ENCODE measurements around the gene FDPS.

Gene FDPS

GRCh38 chr1:155319536-155319935 lies 10.9 kb downstream of the FDPS start:
- no peak for DNase-seq (ENCODE audit: low read depth)
- H3K4me3 ChIP-seq (ENCODE audit: low read length) = no peak overlapping the region
- TF ChIP-seq, protein P1, sequence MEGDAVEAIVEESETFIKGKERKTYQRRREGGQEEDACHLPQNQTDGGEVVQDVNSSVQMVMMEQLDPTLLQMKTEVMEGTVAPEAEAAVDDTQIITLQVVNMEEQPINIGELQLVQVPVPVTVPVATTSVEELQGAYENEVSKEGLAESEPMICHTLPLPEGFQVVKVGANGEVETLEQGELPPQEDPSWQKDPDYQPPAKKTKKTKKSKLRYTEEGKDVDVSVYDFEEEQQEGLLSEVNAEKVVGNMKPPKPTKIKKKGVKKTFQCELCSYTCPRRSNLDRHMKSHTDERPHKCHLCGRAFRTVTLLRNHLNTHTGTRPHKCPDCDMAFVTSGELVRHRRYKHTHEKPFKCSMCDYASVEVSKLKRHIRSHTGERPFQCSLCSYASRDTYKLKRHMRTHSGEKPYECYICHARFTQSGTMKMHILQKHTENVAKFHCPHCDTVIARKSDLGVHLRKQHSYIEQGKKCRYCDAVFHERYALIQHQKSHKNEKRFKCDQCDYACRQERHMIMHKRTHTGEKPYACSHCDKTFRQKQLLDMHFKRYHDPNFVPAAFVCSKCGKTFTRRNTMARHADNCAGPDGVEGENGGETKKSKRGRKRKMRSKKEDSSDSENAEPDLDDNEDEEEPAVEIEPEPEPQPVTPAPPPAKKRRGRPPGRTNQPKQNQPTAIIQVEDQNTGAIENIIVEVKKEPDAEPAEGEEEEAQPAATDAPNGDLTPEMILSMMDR (IDR thresholded peaks at IDR 0.05; ENCODE audit: insufficient read depth, low read depth, low read length, missing control alignments) = no peak

DNA sequence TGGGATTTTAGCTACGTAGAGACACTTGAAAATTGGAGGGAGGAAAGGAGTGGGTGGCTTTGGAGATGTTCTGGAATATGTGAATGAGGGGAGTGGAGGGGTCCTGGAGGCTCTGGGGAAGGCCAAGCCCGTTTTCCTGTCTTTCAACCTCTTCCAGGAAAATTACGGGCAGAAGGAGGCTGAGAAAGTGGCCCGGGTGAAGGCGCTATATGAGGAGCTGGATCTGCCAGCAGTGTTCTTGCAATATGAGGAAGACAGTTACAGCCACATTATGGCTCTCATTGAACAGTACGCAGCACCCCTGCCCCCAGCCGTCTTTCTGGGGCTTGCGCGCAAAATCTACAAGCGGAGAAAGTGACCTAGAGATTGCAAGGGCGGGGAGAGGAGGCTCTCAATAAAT lies 11.6 kb downstream of the FDPS start:
- TF ChIP-seq, protein P1 (IDR thresholded peaks at IDR 0.05; ENCODE audit: insufficient read depth, low read depth, low read length, missing control alignments) = no peak
- peak; percentile 15 for DNase-seq (ENCODE audit: low read depth)
- peak overlapping the region; percentile 48 for H3K4me3 ChIP-seq (ENCODE audit: low read length)

DNA sequence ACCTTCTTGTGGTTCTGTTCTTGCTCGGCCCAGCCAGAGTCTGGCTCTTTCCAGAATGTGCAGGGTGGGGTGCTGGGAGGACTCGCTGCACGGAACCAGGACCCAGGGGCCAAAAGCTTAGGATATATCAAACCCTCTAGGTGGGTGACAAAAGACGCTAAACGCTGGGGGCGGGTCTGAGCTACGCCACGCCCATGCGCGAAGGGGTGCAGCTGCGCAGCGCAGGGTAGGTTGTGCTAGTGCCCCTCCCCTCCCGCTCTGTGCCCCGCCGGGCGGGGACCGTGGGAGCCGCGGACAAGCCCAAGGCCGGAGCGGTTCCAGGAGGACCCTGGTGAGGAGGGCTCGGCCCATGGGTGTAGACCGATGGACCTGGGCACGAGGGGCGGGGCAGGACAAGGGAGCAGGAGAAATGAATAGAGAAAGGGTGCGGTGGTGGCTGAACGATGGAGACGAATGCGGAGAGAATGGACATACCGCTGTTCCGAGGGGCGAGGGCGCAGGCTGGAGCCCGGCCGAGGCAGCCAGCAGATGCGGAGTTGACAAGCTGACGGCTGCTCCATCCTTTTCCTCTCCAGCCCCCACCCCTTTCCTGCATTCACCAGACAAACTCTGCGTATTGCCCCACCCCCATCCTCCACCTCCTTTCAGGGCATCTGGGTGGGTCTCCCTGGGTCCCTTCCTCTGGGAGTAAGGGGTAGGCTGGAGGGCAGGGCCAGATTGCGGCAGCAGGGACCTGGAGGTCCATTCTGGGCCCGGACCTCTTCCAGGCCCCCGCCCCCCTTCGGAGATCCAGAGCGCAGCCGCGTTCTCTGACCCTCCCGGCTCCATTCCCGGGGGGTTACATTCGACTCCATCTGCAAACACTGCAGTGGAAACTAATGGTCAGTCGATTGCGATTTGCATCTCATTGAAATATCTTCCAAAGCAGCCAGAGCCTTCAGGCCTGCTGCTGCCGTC lies 12.3 kb downstream of the FDPS start, which contains the start of gene RUSC1:
TSS of gene RUSC1 (plus strand) at position 234 of the 957 bp plus-strand sequence. CDS start 880 bp downstream, outside the sequence.
- H3K4me3 ChIP-seq (ENCODE audit: low read length) = peak within 1 kb of the TSS; percentile 48
- DNase-seq (ENCODE audit: low read depth) = peak; percentile 64
- TF ChIP-seq, protein P1 (IDR thresholded peaks at IDR 0.05; ENCODE audit: insufficient read depth, low read depth, low read length, missing control alignments) = no peak

- TF ChIP-seq, protein P1 (IDR thresholded peaks at IDR 0.05; ENCODE audit: insufficient read depth, low read depth, low read length, missing control alignments) = no peak
- H3K4me3 ChIP-seq (ENCODE audit: low read length) = peak overlapping the region; percentile 92
- peak; percentile 19 for DNase-seq (ENCODE audit: low read depth)
Observed at GRCh38 chr1:155321639-155322503, 13.2 kb downstream of the FDPS start.

DNA sequence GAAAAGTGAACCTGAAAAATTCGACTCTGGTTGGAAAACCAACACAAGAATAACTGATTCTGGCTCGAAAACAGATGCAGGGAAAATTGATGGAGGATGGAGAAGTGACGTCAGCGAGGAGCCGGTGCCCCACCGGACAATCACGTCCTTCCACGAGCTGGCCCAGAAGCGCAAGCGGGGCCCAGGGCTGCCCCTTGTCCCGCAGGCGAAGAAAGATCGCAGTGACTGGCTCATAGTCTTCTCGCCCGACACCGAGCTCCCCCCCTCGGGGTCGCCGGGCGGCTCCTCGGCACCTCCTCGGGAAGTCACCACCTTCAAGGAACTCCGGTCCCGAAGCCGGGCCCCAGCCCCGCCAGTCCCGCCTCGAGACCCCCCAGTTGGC lies 13.9 kb downstream of the FDPS start:
- TF ChIP-seq, protein P1 (IDR thresholded peaks at IDR 0.05; ENCODE audit: insufficient read depth, low read depth, low read length, missing control alignments) = no peak
- H3K4me3 ChIP-seq (ENCODE audit: low read length) = peak overlapping the region; percentile 92
- DNase-seq (ENCODE audit: low read depth) = peak; percentile 16

DNA sequence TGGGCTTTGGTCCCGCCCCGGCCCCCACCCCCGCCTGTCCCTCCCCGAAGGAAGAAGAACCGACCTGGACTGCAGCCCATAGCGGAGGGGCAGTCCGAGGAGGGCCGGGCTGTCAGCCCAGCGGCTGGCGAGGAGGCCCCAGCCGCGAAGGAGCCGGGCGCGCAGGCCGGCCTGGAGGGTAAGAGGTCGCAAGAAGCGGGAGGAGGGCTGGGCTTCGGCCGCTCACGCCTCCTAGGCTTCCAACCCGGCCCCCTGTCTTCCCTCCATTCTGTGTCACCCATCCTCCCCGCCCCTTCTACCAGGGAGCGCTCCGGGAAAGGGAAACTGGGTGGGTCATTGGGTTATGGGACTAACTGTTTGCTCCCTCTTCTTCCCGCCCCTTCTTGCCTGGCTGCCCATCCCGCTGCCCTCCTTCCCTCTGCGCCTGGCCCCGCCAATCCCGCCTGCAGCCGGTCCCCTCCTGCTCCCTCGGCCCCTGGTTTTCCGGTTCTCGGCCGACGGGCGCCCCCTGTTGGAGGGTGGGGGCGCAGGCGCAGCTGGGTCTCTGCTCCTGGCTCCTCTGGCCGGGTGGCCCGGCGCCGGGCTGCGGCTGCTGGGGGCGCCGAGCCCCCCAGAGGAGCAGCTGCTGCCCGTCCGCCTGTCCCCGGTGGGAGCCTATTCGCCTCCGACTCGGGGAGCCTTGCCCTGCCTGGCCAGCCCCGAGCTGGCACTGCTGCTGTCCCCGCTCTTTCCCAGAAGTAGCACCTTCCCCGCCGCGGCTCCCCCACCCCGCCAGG lies 14.5 kb downstream of the FDPS start:
- peak overlapping the region; percentile 92 for H3K4me3 ChIP-seq (ENCODE audit: low read length)
- peak; percentile 87 for DNase-seq (ENCODE audit: low read depth)
- TF ChIP-seq, protein P1 (IDR thresholded peaks at IDR 0.05; ENCODE audit: insufficient read depth, low read depth, low read length, missing control alignments) = peak; percentile 65
